ENCODE results near the gene ARHGAP45.

DNA sequence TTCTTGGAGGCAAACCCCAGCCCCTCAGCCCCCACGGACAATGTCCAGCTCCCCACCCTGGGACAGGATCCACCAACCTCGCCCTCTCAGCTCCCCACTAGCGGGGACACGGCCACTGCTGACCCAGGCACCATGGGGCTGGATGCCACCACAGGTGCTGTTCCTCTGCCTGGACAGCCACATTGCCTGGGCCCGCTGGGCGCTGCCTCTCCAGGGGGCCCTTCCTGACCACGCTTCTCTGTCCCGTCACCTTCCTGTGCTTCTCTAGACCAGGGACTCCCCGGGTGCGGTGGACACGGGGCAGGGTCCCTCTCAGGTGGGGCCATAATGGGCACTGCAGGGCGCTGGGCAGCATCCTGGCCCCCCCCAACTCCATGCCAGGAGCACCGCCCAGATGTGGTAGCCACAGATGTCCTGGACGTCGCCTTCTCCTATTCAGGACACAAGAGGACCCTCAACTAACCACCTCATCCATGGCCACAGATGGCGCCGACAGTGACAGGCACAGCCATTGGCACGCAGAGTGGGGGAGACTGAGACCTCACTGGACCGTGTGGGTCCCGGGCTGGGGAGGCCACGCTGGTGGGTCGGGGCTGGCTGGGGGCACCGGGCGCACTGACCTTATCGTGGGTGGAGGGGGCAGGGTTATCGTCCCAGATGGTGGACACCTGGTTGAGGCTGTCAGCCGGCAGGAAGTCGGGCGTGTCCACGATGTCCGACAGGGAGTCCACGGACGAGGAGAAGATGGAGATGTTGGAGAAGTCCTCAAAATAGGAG, 60.2 kb downstream of the ARHGAP45 start:
- TF ChIP-seq, protein P1, sequence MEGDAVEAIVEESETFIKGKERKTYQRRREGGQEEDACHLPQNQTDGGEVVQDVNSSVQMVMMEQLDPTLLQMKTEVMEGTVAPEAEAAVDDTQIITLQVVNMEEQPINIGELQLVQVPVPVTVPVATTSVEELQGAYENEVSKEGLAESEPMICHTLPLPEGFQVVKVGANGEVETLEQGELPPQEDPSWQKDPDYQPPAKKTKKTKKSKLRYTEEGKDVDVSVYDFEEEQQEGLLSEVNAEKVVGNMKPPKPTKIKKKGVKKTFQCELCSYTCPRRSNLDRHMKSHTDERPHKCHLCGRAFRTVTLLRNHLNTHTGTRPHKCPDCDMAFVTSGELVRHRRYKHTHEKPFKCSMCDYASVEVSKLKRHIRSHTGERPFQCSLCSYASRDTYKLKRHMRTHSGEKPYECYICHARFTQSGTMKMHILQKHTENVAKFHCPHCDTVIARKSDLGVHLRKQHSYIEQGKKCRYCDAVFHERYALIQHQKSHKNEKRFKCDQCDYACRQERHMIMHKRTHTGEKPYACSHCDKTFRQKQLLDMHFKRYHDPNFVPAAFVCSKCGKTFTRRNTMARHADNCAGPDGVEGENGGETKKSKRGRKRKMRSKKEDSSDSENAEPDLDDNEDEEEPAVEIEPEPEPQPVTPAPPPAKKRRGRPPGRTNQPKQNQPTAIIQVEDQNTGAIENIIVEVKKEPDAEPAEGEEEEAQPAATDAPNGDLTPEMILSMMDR (IDR thresholded peaks at IDR 0.05) = no peak
- no peak for TF ChIP-seq POLR2A (IDR thresholded peaks at IDR 0.05)

All from right lobe of liver (tissue), 4 donors.